Breast epithelium (tissue), 3 donors: ENCODE measurements around the gene RPL3.

ENCODE experiments used
- POLR2A ChIP-seq: fragments of 450-650 bp; IDR thresholded peaks from one replicate; pipeline ENCODE4 v1.6.1; 2016; ENCODE audit warnings: antibody characterized with exemption, mild to moderate bottlenecking, moderate library complexity
- POLR2AphosphoS5 ChIP-seq, 3 donors: sonication (generic); formaldehyde crosslinking; IDR thresholded peaks; one replicate each; pipeline ENCODE4 v1.6.1; 2017; ENCODE audit warnings: antibody characterized with exemption in 3 of 3
- TF ChIP-seq, protein P1 (sequence below), 3 donors: fragments of 450-650 bp; IDR thresholded peaks; one replicate each; pipeline ENCODE4 v1.5.1; 2016 to 2017; ENCODE audit warnings: antibody characterized with exemption in 3 of 3, mild to moderate bottlenecking in 3 of 3, moderate library complexity in 3 of 3

DNA sequence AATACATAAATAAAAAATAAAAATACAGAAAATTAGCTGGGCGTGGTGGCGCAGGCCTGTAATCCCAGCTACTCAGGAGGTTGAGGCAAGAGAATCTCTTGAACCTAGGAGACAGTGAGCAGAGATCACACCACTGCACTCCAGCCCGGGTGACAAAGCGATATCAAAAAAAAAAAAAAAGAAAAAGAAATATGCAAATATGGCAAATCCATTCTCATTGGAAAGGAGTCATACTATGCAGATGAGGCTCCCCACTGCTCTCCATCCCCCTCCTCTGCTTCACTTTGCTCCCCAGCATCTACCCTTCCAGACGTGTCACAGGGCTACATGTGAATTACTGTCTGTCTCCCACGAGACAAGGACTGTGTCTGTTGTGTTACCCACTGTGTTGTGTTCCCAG lies 38.3 kb downstream of the RPL3 start:
- no peak for TF ChIP-seq POLR2A
- TF ChIP-seq, protein P1, sequence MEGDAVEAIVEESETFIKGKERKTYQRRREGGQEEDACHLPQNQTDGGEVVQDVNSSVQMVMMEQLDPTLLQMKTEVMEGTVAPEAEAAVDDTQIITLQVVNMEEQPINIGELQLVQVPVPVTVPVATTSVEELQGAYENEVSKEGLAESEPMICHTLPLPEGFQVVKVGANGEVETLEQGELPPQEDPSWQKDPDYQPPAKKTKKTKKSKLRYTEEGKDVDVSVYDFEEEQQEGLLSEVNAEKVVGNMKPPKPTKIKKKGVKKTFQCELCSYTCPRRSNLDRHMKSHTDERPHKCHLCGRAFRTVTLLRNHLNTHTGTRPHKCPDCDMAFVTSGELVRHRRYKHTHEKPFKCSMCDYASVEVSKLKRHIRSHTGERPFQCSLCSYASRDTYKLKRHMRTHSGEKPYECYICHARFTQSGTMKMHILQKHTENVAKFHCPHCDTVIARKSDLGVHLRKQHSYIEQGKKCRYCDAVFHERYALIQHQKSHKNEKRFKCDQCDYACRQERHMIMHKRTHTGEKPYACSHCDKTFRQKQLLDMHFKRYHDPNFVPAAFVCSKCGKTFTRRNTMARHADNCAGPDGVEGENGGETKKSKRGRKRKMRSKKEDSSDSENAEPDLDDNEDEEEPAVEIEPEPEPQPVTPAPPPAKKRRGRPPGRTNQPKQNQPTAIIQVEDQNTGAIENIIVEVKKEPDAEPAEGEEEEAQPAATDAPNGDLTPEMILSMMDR (IDR thresholded peaks at IDR 0.05), result no peak
- no peak for TF ChIP-seq POLR2AphosphoS5 (IDR thresholded peaks at IDR 0.05)
